Progenitor cell of endocrine pancreas (in vitro differentiated cells): Measurements from ENCODE around the gene DPY19L1. TPM values are rescaled to one million over a fixed set of nuclear protein-coding genes. Genes with fewer than 3 reads are reported as not detected.

ENCODE experiments used
- DNase-seq: peaks from one replicate; pipeline ENCODE4 v3.0.0; 2021; ENCODE audit warnings: low spot score; ENCODE audit not compliant: unreplicated experiment
- H3K27ac Mint-ChIP-seq: 2 replicates; pipeline ENCODE4 v1.8.0; 2021; ENCODE audit warnings: mild to moderate bottlenecking, moderate library complexity, mixed read lengths
- H3K27me3 Mint-ChIP-seq: 2 replicates; pipeline ENCODE4 v1.8.0; 2021; ENCODE audit warnings: mixed read lengths
- H3K36me3 Mint-ChIP-seq: 2 replicates; pipeline ENCODE4 v1.8.0; 2022; ENCODE audit warnings: mixed read lengths; ENCODE audit not compliant: insufficient read depth
- H3K4me1 Mint-ChIP-seq: 2 replicates; pipeline ENCODE4 v1.8.0; 2021; ENCODE audit warnings: low read depth, mixed read lengths
- H3K4me3 Mint-ChIP-seq: 2 replicates; pipeline ENCODE4 v1.8.0; 2021; ENCODE audit warnings: low read depth, mild to moderate bottlenecking, moderate library complexity, mixed read lengths
- H3K9me3 Mint-ChIP-seq: 2 replicates; pipeline ENCODE4 v1.8.0; 2021; ENCODE audit warnings: low read depth, mixed read lengths
- CTCF ChIP-seq: fragments of 200-600 bp; sonication (generic); IDR thresholded peaks from one replicate; pipeline ENCODE4 v1.5.0; 2021; ENCODE audit warnings: antibody characterized with exemption, mild to moderate bottlenecking; ENCODE audit not compliant: unreplicated experiment
- total RNA-seq: library from RNA; stranded (reverse); gene quantifications from 2 replicates; pipeline ENCODE4 v1.2.1, GENCODE V29; 2021

DPY19L1 gene
- total RNA-seq, 1 donor from 2014 or later, result 31.6 TPM

- peak overlapping the region; percentile 76 for H3K27ac Mint-ChIP-seq
- H3K4me3 Mint-ChIP-seq, result no peak overlapping the region
- no peaks in the 10 kb centered on the region for H3K27me3 Mint-ChIP-seq
- no peak for TF ChIP-seq CTCF
- no peaks in the 10 kb centered on the region for H3K9me3 Mint-ChIP-seq
- H3K36me3 Mint-ChIP-seq, result peaks cover 8% of the 10 kb centered on the region
- H3K4me1 Mint-ChIP-seq, result peaks cover 3% of the 10 kb centered on the region
- DNase-seq, result no peak
These were observed 21.9 kb downstream of the DPY19L1 start for GRCh38 chr7:35015346-35015859.

DNA sequence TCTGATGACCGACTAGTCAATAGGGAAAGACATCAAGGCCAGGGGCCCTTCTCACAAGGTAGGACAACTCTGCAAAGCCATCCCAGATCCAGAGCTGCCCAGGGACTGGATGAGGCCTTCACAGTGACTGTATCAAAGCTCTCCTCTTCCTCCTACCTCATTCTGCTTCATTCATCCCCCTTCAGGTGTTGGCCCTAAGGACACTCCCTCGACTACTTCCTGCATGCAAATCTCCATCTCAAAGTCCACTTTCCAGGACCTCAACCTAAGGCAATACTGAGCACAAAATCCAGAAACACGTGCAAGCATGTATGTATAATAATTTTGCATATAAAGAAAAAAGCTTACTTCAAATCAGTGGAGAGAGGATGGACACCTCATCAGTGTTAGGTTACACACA lies 25.1 kb downstream of the DPY19L1 start:
- Mint-ChIP-seq H3K27ac (no peak overlapping the region), H3K36me3 (peaks cover 12% of the 10 kb centered on the region), H3K4me1 (peaks cover 3% of the 10 kb centered on the region), H3K9me3 (no peaks in the 10 kb centered on the region), H3K27me3 (no peaks in the 10 kb centered on the region), H3K4me3 (no peak overlapping the region)
- TF ChIP-seq CTCF, result no peak
- no peak for DNase-seq

GRCh38 chr7:35011085-35011484 lies 26.2 kb downstream of the DPY19L1 start:
- DNase-seq, result no peak
- Mint-ChIP-seq H3K27ac (no peak overlapping the region), H3K27me3 (no peaks in the 10 kb centered on the region), H3K4me3 (no peak overlapping the region), H3K4me1 (peaks cover 3% of the 10 kb centered on the region), H3K9me3 (no peaks in the 10 kb centered on the region), H3K36me3 (peaks cover 11% of the 10 kb centered on the region)
- TF ChIP-seq CTCF, result no peak

GRCh38 chr7:35007768-35008167 lies 29.5 kb downstream of the DPY19L1 start:
- Mint-ChIP-seq H3K9me3 (no peaks in the 10 kb centered on the region), H3K27ac (no peak overlapping the region), H3K36me3 (peaks cover 6% of the 10 kb centered on the region)

GRCh38 chr7:35004531-35005095 lies 32.7 kb downstream of the DPY19L1 start:
- H3K4me3 Mint-ChIP-seq, result no peak overlapping the region
- DNase-seq, result no peak
- H3K36me3 Mint-ChIP-seq, result peaks cover 9% of the 10 kb centered on the region
- TF ChIP-seq CTCF, result no peak
- peaks cover 4% of the 10 kb centered on the region for H3K9me3 Mint-ChIP-seq
- no peak overlapping the region for H3K27ac Mint-ChIP-seq
- H3K4me1 Mint-ChIP-seq, result peaks cover 10% of the 10 kb centered on the region
- H3K27me3 Mint-ChIP-seq, result no peaks in the 10 kb centered on the region

More at GRCh38 chr7:35007768-35008167, 29.5 kb downstream of the DPY19L1 start:
- no peak for DNase-seq
- H3K27me3 Mint-ChIP-seq, result no peaks in the 10 kb centered on the region
- no peak overlapping the region for H3K4me3 Mint-ChIP-seq
- peaks cover 10% of the 10 kb centered on the region for H3K4me1 Mint-ChIP-seq
- TF ChIP-seq CTCF, result no peak
